Left forelimb (tissue), 1 donor: ENCODE measurements around the gene OCA2.
"Not testable (repeated sequence)": the region's sequence is repeated elsewhere in the genome, so short reads cannot be mapped to it uniquely, and the experiment has no call there.

Source experiments
- DNase-seq: peaks from one replicate; pipeline ENCODE4 v3.0.0-alpha.2; 2018; ENCODE audit warnings: low spot score

OCA2 gene

DNA sequence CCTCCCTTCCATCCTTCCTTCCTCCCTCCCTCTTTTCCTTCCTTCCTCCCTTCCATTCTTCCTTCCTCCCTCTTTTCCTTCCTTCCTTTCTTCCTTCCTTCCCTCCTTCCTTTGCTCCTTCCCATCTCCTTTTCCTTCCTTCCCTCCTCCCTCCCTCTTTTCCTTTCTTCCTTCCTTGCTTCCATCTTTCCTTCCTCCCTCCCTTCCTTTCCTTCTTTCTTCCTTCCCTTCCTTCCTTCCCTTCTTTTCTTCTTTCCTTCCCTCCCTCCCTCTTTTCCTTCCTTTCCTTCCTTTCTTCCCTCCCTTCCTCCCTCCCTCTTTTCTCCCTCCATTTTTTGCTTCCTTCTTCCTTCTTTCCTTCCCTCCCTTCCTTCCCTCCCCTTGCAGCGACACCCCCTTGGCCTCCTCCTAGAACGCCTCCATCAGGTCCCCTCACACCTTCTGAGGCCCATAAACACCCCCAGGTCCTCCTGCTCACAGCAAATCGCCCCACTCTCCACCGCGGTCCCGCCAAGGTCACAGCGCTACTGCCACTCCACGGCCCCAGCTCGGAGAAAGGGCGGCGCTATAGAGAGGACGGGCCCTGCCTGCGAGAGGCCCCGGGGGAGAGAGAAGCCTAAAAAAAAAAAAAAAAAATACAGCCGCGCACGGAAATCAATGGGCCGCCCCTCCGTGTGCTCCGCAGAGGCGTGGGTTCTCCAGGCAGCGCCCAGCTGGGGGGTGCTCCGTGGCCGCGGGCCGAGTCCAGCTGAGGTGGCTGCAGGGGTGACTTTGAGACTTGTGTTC, 328.2 kb downstream of the OCA2 start:
- DNase-seq: no peak

DNA sequence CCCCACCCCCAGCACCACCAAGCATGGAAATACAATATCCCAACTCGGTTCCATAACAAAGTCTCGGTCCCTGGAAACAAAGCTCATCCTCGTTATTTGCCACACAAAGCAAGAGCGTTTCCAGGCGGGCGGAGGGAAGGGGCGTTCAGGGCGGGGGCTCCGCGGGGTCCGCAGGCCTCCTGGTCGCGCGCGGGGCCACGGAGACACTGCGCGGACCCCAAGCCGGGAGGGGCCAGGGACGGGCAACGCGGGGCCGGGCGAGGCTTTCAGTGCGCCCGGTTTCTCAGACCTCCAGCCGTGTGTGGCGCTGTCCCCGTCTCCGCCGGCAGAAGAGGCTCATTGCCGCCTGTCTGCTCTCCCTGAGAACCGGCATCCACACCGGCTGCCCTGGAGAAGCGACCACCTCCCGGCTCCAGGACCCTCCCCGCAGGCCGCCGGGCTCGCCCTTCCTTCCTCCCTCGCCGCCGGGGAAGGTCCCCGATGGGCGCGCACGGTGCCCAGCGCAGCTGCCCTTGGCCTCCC, 329.0 kb downstream of the OCA2 start:
- DNase-seq: no peak

DNA sequence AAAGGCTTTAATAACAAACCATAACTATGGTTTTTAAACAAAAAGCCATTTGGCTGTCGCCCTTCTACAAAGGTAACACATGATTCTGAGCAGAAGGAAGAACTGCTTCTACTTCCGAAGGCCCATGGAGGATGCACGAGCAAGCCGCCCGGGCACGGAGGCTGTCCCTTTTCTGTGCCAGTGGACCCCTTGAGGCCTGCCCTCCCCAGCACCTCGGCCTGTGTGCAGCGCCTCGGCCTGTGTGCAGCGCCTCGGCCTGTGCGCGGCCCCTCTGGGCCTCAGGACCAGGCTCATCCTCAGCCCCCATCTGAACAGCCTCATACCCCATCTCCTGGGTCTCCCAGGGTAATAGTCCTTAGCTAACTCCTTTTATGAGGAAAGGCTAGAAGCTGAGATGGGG, 329.5 kb downstream of the OCA2 start:
- no peak for DNase-seq

DNA sequence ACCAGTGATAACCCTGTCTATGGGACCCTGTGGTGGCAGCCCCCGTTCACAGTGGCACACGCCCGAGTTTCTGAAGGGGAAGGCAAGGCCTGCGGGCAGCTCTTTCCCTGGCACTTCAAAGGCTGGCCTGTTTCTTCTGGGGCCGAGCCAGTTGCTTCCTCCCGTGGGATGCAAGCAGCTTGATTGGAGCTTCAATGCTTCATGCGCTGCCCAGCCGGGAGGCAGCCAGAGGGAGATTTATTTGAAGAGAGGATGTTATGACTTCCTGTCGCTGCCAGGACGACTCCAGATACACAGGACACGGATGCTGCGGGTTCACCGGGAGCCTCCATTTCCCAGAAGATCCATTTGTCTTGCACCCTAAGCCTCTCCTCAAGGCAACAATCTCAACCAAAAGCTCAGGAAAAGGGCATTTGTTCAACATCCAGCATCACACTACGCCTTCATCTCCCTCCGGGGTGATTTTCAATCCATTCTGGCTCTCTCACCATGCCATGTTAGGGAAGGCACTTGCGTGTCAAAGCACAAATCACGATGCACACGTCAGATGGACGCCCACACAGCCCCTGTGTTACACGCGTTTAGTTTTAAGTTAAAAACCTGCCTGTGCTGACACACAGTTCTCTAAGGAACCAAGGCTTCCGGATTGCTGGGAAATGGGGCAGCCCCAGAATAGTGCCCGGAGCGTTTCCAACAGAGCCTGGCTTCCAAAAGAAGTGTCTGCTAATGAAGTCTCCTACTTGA, 330.2 kb downstream of the OCA2 start:
- no peak for DNase-seq

DNA sequence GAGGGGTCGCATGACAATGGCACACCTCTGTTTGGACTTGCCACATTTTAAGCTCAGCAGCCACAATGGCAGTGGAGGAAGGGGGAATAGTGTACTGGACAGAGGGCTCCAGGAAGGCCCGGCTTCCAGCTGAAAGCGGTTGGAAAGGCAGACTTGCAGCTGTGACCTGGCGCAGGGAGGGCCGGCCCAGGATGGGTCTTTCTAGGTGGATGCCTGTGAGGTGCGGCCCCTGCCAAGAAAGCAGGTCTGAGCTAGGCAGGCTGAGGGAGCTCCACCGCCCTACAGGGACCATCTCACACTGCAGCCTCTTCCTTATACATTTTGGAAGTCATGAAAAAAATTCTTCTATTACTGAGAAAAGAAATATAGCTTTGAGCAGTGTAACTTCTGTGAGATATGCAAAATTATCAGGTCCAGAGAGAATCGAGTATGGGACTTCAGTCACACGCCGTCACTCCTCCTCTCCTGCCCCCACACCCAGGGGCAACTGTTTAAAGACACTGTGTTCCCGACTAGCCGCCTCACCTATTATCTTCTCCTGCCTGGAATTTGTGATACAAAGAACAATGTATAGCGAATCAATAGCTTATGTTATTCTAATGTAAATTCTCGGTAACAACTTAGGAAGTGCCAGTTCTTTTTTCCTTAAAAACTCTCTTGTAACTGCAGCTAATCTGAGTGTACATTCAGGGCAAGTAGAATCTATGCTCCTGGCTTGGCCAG, 331.0 kb downstream of the OCA2 start:
- DNase-seq: no peak

DNA sequence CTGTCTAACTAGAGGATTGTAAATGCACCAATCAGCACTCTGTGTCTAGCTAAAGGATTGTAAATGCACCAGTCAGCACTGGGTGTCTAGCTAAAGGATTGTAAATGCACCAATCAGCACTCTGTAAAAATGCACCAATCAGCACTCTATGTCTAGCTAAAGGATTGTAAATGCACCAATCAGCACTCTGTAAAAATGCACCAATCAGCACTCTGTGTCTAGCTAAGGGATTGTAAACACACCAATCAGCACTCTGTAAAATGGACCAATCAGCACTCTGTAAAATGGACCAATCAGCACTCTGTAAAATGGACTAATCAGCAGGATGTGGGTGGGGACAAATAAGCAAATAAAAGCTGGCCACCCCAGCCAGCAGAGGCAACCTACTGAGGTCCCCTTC, 331.7 kb downstream of the OCA2 start:
- DNase-seq: not testable (repeated sequence)

DNA sequence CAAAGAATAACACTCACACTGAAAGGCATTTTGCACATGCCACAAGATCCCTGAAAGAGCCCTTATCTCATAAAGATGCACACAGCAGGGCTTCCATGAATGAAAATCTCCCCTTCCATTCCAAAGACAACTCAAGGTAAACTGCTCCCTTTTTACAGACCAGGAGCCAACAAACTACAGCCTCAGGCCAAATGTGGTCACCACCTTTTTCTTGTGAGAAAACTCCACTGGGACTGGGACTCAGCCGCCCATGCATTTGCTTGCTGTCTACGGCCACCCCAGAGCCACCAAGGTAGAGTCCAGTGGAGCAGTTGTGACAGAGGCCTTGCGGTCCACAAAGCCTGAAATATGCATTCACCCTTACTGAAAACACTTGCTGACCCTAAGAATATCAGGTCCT, 334.8 kb downstream of the OCA2 start:
- no peak for DNase-seq

DNA sequence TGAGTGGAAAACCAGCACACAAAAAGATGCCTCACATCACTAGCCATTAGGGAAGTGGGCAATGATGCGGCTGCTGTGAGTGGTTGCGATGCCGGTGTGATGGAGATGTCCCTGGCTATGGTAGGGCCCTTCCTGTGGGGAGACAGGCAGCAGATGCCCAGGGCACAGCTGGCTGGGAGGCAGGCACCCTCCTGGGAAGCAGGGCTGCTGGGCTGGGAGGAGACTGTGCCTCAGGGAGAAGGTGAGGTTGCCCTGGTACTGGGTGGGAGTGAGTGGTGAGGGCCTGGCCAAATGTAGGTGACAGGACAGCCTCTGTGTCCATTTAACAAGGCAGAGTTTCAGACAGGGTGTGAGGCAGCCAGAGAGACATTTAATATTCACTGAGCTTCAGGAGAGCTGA, 335.6 kb downstream of the OCA2 start:
- no peak for DNase-seq

DNA sequence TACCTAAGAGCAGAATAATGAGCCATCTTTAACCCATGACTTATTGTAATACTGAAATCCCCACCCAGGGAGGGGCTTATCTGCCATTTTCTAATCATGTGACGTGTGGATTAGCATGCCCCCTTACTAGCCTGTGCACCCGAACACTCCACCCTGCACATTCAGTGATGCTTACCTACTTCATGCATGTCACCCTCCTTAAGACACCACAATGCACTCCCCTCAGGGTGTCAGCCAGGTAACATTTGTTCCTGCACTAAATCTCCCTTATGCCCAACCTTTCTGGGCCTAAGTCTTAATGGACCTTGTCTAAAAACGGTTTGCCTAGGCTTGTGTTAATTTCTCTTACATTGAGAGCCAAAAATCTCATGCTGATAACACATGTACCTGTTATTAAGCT, 336.6 kb downstream of the OCA2 start:
- DNase-seq: no peak

DNA sequence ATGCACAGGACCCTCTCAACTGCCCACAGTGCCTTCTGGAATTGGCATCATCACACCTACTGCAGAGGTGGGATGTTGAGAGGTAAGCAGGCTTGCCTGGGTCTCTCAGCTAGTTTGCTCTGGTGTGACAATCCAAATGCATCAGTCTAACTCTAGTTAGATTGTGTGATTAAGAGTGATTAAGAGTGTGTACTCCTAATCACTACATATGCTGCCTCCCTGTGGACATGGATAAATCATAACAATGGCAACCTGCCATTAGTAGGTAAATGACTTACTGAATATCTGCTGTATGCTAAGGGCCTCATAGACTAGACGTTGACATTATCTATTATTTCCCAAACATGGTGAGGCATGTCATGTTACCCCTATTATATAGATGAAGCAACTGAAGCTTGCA, 342.1 kb downstream of the OCA2 start:
- DNase-seq: no peak

DNA sequence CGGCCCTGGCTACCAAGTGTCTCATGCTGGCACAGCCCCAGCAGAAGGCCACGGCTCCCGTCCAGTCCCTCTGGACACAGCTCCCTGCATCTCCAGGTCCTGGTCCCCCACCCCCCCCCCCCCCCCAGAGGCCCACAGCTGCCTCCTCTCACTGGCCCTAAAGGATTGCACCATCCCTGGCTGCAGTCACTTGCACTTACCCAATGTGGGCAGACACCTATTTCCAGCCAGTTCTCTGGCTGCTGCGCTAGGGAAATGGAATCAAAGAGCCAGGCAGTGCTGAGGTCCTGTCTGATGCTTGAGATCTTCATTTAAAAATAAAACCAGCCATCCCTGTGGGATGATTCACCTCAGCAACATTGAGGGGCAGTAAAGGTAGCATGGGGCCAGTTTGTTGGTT, 346.4 kb downstream of the OCA2 start:
- DNase-seq: no peak

DNA sequence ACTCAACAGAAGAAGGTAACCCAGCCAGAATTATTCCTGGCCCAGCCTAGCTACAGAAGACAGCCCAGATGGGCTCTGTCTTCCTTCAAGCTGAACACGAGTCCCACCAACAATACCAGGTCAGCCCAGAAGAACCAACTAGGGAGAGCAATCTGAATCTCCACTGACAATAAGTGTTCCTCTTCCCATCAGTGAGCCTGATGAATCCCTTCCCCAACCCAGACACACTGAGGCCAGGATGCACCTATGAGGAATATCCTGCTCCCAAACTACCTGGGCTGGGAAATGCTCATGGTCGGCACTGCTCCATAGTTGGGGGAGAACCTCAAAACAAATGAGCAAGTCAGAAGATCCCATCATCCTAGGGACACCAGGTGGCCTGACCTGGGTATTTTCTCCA, 351.1 kb downstream of the OCA2 start:
- DNase-seq: no peak

DNA sequence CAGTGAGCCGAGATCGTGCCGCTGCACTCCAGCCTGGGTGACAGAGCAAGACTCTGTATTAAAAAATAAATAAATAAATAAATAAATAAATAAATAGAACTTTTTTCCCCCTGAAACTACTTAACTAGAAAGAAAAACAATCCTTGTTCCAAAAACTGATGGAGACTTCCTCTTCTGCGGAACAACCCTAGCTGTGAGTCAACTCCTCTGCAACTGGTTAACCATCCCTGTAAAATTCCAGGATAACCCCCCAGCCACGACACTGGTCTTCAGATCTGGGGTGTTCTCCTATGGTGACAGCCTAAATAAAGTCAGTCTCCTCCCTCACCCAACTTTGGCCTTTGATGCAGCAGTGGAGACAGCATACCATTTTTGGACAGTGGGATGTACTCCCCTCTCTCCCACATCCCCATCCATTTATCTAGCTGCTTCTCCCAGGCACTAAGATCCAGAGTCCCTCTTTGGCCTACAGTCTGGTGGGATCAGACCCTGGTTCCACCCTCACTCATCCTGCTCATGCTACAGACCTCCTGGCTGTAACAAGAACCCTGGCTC, 352.6 kb downstream of the OCA2 start:
- no peak for DNase-seq

DNA sequence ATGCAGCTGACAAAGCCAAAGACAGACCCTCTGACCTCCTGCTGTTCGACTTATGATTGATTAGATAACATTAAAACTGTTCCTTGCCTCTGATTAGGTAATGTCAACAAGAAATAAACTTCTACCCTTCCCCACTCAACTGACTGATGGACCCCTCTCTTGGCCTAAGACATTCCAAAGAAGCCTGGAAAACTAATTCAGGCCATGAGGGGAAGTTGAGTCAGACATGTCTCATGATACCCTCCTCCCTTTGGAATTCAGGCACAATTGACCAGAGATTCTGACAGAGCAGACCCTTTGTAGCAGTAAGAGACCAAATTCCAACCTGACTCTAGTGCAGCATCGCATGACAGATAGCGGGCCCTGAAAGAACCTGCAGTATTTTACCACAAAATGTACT, 354.5 kb downstream of the OCA2 start:
- no peak for DNase-seq

DNA sequence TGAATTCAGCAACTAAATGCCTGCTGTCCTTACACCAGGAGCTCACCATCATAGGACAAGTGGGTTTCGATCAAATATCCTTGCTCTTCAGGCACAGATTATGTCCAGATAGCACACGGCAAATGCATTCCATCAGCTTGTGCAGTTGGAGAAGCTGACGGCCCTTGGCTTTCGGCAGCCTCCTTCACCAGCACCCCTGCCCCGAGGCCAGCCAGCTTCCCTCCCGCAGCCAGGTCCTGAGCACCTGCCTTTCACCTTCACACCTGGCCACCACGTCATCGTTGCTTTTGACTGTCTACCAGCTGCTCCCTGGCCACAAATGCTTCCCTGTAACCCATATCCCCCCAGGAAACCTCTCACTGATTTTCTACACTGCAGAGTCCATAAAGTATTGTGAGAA, 355.5 kb downstream of the OCA2 start:
- DNase-seq: no peak

DNA sequence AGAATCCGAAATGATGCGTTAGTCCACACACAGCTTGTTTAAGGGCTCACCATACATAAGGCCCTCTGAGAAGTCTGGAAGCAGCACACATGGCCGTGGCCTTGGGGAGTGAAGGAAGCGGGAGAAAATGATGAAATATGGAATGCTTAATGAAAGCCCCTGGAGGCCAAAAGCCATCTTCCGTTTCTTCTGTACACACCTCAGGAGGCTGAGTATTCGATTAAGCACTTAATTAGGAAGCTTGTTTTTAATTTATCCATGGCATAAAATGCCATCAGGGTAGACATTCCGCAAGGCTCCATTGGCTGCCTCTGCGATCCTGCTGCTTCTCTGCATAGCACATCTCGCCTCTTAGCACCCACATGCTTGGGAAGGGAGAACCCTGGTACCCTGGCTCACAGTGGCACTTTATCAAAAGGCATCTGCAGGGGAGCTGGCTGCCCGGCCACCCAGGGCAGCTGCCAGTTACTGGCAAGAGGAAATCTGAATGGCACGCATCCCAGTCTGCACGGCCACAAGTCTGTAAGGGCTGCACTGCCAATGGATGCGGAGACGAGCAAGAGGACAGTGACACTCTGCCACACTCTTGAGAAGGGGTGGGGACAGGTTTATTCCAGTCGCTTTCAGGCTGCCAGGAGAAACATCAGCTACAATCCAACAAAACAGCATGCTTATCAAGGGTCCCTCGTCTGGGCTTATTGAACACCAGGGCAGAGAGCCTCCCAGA, 356.2 kb downstream of the OCA2 start:
- DNase-seq: no peak

DNA sequence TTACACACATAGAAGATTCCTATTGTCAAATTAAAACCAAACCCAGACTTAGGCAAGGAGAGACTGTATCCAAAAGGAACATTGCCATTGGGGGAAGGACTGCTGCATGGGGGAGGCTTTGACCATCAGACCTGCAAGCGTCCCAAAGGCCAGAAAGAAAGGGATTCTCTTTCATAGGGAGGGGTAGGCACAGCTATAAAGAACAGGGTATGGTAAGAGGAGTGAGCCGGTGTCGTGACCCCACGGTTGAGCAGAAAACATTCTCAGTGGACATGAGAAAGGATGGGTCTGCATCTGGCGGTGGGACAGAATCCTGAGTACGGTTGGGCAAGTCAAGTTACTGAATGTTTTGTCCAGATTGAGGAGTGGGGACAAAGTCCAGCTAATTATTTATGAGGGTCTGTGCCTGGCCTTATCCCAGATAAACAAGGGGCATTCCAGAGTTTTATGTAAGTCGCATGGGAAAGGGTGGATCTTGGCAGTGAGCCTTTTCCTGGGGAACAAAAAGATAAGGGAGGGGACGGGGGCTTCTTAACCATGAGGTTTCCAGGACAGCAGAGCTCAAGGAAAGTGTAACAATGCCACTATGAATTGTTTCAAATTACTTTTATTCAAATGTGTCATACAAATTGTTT, 357.8 kb downstream of the OCA2 start:
- DNase-seq: no peak

DNA sequence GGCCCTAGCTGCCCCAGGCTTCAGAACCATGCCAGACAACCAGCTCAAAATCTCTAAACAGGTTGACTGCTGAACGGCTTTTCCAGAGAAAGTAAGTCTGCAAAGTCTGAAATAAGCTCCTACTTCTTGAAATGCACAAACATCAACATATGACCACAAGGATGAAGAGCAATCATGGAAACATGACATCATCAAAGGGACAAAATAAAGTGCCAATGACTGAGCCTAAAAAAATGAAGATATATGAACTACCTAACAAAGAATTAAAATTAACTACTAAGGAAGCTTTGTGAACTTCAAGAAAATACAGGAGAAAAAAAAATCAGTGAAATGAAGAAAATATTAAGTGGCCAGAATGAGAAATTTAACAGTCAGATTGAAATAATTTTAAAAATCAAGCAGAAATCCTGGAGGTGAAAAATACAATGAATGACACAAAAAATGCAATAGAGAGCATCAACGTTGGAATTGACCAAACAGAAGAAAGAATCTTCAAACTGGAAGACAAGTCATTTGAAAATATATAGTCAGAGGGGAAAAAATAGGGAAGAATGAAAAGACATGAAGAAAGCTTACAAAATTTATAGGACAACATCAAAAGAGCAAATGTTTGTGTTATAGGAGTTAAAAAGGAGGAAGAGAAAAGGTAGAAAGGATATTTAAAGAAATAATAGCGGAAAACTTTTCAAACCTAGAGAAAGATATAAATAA, 364.2 kb downstream of the OCA2 start:
- DNase-seq: no peak

DNA sequence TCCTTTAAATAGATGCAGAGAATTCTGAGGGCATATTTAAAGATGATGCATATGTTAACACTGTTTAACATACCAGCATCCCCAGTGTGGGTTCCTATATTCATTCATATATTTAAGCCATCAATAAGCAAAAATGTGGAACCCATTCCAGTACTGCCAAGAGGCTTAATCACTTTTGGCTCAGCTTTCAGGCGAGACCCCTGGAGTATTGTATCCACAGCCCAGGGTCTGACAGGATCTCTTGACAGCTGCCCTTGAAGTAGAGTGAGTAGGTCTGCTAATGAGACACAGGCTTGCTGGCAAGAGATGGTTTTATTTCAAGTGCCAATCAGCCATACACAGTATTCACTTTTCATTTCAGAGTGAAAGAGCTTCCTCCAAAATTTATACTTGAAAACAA, 367.3 kb downstream of the OCA2 start:
- DNase-seq: no peak

DNA sequence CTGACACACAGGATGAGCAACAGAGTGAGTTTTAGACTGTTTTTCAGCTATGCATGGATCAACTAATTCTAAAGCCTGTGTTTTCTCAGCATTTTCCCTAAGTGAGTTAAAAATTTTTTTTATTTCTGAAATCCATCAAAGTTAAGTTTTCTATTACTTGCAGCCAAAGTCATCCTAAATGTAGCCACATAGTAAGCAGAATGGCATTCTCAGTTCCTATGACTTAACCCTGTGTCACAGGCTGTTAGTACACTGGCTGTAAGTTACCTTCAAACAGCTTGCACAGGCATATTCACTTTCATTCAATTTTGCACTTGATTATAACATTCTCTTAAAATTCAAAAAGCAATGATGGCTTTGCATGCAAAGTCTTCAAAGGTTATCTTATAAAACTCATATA, 368.2 kb downstream of the OCA2 start:
- no peak for DNase-seq

DNA sequence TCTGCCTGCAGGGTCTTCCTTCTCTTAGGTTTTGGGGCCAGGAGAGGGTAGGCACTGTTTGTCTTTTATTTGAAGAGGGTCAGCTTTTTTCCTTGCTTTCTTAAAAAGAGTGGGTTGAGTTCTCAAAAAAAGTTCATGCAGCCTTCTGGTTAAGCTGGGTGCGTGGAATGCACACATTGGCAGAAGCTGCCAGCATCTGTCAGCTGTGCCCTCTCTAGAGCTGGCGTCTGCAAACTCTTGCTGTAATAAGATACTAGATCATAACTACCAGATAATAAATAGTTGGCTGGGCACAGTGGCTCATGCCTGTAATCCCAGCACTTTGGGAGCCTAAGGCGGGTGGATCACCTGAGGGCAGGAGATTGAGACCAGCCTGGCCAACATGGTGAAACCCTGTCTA, 373.4 kb downstream of the OCA2 start:
- no peak for DNase-seq
